Activated CD8-positive, alpha-beta memory T cell treated with anti-CD3 and anti-CD28 coated beads, Interleukin-2, amount 50 U/mL, for 24 hours (primary cell): ENCODE measurements around the gene PITPNC1.
"Not testable (repeated sequence)": the region's sequence is repeated elsewhere in the genome, so short reads cannot be mapped to it uniquely, and the experiment has no call there.

Experiments
- DNase-seq: peaks from one replicate; pipeline ENCODE4 v3.0.0-alpha.2; 2020; ENCODE audit errors: extremely low read depth

Gene PITPNC1

DNA sequence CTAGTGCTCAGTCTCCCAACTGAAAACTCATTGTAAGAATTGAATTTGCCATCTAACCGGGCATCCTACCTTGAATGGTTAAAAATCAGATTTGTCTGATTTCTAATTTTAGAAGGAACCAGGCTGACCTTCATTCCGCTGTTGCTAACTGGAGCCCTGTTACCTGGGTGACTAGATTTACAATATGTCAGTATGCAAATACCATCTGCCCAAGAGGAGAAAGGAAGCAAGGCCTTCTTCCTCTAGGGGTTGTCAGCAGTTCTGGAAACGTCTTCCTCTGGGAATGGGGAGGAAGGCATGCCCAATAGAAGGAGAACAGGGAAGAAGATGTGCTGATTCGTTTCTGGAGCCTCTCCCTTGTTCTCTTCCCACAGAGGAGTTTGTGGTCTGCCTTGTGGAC is 137.9 kb downstream of the PITPNC1 start:
- no peak for DNase-seq

DNA sequence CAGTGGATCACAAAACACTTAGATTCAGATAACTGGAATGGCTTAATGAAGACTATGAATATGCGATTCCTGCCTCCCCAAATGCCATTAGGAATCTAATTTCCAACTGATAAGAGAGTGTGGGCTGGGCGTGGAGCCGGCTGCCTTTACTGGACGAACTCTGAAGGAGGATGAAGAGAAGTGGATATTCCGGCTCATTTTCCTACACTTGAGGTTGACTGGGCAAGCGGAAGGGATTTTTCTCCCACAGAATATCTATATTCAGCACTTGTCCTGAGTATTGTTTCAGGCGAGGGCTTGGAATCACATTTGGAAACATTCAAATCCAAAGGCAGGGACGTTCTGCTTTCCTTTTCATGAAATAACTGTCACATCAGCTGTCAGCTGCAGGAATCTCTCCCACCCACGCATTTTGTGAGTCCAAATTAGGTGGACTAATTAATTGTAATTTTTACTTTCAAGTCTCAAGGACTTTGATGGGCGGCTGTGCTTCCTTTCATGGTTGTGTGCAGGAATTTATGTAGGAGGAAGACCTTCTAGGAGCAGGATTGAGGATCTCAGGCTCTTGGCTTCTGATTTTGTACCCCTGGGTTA is 138.5 kb downstream of the PITPNC1 start:
- DNase-seq = no peak

DNA sequence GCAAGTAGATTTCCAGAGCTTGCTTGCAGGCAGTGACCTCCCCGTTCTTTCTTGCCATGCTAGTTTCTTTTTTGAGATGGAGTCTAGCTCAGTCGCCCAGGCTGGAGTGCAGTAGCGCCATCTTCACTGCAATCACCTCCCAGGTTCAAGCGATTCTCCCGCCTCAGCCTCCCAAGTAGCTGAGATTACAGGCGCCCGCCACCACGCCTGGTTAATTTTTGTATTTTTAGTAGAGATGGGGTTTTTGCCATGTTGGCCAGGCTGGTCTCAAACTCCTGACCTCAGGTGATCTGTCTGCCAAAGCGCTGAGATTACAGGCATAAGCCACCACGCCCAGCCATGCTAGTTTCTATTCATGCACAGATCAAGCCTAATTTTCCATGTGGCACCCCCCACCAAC is 139.5 kb downstream of the PITPNC1 start:
- DNase-seq = not testable (repeated sequence)

DNA sequence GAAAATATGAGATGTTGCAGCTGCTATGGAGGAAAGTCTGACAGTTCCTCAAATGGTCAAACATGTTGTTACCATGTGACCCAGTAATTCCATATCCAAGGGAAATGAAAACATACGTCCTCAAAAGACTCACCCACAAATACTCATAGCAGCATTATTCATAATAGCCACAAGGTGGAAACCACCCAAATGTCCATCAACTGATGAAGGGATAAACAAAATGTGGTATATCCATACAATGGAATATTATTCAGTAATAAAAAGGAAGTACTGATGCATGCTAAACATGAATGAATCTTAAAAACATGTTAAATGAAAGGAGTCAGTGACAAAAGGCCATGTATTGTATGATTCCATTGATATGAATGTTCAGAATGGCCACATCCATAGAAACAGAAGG is 140.2 kb downstream of the PITPNC1 start:
- DNase-seq = no peak

DNA sequence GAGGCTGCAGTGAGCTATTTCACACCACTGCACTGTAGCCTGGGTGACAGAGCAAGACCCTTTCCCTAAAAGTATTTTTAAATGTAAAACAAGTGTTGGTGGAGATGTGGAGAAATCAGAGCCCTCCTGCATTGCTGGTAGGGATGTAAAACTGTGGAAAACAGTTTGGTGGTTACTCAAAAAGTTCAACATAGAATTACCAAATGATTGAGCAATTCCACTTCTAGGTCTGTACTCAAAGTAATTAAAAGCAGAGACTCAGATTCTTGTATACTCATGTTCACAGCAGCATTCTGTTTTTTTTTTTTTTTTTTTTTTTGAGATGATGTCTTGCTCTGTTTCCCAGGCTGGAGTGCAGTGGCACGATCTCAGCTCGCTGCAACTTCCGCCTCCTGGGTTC is 141.8 kb downstream of the PITPNC1 start:
- DNase-seq = no peak

DNA sequence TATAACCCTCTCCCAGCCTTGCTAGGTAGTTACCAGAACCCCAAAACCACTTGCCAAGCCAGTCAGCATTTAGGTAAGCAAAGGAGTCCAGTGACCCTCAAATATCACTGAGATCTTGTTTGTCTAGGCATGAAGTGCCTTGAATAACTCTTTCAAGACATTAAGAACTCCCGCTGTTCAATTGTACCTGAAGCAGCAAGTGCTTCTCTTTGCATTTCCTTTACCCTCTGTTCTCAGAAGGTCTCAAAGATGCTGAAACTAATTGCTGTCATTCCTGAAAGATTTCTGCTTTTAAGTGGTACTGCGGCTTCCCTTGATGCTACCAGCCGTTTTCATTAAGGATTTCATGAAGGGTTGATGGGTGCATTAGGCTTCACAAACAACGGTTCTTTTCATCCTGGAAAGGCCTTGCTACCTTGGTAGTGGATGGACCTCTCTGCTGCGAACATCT is 142.7 kb downstream of the PITPNC1 start:
- no peak for DNase-seq

DNA sequence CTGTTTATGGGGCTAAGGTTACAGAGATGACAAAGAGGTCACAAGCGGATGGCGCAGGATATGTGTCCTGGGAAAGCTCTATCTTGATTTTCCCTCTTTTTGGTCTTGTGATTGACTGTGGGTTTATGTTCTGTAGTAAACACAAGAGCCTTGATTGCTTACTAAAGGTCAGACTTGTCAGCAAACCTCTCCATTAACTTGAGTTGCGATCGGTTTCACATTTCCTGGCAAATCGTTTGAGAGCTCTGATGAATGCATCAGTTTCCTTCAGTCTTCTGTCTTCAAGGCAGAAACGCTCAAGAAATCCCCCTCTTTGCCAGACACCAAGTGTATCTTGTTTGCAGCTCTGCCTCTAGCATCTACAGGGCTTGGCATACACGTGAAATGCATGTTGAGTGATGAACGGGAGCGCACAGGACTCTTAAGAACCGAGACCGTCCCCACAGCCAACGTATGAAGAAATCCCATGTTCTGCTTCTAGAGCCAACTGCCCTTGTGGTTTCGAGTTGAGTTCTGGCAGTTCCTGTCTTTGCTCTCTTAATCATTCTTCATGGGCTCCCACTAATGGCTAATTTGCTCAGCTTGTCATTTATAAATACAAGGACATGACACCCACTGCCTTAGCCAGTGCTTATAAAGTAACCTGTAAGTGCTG is 143.3 kb downstream of the PITPNC1 start:
- no peak for DNase-seq

DNA sequence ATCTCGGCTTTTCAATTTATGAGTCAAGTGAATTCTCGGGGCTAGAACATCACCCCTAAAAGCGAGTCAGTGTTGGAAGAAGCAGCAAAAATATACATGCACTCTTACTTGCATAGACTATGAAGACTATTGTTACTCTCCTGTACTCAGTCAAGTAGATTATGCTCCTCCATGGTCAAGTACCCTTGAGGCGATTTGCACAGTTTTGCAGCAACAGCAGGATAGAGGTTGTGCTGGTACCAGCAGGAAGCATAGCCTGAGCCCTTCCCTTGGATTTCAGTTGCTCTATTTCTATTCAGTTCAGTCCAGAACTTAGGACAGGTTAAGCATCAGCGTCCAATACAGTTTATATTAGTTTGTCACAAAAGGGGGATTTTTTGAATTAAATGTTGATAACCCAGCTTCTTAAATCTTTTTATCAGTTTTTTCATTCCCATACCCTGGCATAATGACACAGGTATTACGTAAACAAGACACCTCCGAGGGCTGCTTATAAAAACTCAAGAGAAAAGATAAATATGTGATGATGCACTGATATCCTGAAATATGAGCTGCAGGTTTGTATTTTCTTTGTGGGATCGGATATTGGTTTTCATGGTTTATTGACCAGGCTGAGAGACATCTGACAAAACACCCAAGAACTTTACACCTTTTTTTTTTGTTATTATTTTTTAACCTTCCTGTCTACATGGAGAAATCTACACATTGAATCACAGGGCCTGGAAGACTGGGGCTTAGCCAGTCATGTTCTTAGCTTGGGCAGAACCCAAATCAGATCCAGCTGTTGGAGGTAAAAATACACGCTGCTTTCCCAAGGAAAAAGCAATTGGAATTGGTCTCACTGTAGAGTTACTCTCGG is 144.1 kb downstream of the PITPNC1 start:
- no peak for DNase-seq

DNA sequence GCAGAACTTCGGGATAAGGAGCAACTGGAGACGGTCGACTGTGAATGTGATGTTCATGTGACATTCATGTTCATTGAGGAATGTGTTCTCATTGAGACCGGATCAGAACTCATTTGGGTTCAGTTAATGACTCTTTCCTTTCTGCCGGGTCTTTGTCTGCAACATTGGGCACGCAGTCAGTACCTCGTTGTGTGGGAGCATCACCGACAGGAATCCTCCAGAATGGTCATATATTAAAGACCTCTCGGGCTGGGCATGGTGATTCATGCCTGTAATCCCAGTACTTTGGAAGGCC is 144.6 kb downstream of the PITPNC1 start:
- no peak for DNase-seq

DNA sequence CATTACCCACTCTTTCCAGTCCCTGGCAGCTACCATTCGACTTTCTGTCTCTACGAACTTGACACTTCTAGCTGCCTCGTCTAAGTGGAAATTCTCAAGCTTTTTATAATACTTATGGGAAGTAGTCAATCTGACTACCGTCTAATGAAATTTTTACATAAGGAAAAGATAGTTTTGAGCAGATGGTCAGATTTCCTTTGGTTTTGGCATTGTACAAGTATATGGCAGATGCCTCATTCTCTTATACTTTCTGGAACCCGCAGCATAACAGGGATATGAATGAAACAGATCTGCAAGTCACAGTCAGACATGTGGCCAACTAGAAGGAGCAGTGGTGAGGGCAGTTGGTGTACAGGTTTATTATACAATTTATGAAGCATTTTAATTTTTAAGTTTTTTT is 146.0 kb downstream of the PITPNC1 start:
- no peak for DNase-seq

DNA sequence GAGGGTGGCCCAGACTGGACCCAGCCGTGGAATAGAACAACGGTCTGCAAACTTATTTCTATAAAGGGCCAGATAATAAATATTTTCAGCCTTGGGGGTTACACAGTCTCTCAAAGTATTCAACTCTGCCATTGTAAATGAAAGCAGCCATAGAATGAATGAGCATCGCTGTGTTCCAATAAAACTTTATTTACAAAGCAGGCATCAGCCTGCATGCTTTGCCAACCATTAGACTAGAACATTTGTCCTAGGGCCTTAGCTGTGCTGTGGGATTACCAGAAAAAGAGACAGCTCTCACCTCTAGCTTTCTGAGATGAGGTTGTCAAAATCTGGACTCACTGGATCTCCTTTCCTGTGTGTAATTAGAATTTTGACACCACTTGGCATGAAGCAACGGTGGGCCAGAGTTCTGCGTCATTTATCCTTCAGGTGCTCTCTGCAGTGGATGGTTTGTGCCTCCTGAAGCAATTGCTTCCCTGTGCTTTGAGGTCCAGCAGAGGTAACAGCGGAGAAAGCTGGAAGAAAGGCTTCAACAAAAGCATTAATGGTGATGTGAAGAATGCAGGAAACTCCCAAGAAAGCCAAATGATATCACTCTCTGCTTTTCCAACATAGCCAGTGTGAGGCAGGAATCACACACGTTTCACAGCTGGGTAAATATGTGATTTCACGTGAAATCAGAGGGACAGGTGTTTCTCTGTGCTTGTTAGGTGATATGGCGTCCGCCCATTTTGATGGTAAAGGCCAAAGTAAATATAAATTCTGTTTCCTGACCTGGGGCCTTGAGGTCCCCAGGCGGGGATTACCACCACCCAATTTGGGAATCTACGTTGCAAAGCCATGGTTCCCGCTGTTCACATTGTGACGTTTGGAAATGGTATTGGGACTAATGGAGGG is 148.4 kb downstream of the PITPNC1 start:
- no peak for DNase-seq

DNA sequence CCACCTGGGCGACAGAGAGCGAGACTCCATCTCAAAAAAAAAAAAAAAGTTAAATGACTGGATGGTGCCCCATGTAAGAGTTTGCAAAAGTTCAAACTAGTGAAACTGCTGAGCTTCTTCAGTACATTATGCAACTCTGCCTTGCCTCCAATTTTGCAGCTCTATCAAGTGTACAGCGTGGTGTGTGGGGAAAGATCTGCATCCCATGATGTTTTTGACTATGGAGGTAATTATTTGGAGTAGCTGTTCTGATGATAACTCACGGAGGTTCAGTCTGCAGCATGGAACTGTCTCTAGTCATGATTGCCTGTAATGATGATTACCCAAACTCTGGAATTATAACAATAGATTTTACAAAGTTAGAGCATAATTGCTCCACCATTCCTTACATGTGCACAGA is 149.6 kb downstream of the PITPNC1 start:
- no peak for DNase-seq

DNA sequence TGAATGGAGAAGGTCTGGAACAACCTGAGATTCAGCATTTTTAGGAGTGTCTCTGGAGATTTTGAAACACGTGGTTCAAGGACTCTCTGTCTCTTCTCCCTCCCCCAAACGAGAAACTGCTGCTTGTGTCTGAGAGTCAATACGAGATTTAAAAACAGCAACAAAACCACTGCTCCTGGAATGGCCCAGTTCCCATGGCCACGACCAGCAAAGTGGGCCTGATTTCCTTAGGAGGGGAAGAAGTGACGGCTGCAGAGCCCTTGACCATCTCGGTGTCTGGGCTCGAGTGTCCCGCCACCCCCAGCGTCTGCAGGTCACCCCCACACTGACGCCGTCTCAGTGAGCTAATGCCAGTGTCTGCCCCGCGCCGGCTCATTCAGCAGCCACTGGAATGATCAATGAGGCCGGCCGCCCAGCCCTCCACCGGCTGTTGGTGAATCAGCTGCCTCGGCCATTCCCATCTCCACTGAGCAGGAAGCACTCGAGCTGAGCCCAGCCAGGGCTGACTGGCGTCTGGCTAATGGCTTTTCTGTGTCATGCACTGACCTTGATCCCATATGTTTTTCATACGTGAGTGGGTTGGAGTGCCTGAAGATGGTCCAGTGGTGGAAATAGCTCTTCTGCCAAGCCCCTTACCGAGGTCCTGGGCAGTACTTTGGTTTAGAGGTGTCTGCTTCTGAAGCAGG is 151.8 kb downstream of the PITPNC1 start:
- DNase-seq = no peak

DNA sequence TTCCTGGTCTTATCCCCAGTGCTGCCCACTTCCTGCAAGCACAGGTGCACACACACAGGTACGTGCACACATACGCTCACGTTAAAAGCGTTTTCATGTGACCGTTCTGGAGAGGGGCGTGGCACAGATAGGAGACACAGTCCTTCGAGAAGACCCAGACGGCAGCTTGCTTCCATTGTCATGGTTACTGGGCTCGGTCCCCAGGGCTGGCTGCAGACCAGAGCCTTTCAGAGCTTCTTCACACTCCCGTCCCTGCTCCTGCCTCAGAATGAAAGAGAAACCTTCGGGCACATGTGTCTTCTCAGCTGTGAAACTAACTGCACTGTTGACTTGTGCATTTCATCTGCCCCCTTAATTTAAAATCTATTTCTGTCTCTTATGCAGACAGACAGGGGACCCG is 154.2 kb downstream of the PITPNC1 start:
- no peak for DNase-seq

DNA sequence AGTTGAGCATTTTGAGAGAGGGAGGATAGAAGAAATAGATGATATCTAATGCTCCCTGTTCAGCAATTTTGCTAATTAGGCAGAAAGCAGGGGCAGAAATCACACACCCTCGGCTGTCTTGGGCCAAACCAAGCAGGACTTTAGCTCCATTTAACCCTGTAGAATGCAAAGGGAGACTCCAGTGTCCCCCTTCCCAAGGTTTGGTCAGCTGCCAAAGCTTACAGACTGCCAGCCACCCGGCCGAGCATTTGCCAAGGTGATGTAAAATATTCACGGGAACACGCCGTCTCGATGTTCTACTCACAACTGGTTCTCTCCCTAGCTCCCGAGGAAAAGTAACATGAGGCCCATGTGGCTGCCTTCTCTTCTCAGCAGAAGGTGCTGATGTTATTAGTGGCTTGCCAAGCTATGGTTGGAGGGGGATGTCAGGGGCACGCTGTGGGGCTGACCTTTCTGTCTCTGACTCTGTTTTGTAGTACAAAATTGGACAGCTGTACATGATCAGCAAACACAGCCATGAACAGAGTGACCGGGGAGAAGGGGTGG is 155.3 kb downstream of the PITPNC1 start:
- no peak for DNase-seq

DNA sequence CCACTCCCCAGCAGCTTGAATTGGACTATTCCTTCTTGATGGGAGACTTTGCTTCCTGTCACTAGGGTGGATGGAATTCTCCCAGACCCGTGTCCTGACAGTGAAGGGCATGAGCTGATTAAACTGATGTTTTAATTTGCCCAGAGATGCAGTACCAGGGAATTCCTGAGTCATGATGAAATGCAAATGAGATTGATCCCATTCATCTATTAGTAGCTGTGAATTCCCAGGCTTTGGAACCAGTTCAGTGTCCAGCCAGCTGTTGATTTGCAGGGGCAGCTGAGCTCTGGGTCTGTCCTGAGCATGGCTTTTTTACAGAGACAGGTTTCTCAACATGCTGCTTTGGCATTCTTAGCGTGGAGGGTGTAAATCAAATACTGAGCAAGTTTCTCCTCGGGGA is 157.9 kb downstream of the PITPNC1 start:
- DNase-seq = no peak

DNA sequence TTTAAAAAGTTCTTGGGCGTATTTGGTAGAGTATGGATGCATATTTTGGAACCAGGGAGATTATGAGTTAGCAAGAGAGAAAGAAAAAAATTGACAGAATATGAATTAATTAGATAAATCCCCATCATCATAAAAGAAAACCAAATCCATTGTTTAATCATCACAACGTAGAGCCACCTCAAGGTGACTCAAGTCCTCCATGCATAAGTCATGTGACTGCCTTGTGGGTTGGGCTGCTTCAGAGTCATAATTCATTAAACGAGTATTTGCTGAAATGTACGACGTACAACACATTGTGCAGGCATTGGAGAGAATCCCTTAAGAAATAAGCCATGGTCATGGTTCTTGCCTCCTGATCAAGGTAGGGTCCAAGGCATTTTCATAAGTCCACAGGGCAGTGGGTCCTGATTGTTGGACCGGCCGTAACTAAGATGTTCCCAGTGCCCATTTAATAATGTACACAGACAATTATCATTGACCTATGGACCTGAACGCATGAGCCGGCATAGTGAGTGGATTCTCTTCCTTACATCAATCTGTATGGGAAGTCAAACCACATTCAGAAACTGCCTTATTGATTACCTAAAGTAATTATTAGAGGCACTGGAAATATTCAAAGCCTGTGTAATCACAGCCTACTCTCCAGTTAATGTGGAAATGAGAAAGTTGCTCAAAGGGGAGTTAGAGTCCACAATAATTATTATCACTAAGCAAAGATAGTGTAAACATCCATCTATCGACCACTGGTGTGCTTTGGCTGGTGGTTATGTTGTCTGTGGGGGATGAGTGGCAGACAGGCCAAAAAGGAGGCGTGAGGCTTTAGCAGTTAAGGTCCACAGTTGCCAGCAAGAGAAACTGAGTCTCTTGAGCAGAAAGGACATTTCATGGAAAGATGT is 165.4 kb downstream of the PITPNC1 start:
- DNase-seq = no peak

DNA sequence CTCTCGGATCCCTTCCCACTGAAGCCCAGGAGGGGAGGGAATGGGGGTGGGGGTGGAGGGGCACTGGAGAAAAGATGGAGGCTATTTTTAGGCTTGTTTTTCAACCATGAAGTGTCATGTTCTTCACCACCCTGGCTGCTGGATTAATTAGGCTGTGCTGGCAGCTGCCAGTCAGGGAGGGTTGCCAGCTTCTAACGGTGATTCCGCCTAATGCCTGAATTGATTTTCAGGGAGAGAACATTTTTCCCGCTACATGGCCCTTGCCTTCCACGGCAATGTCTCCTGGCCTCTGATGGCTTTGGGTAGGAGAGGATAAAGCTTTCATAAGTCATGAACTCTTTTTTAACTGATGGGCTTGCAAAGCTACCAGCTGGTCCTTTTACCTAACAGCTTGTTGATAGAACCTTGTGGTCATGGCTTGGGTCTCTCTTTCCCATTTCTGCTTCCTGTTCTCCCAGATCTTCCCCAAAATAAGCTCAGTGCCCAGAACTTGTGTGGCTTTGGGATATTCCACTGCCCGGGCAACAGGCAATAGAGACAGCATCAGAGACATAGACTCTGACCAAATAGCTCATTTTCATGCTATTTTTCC is 167.4 kb downstream of the PITPNC1 start:
- DNase-seq = no peak

DNA sequence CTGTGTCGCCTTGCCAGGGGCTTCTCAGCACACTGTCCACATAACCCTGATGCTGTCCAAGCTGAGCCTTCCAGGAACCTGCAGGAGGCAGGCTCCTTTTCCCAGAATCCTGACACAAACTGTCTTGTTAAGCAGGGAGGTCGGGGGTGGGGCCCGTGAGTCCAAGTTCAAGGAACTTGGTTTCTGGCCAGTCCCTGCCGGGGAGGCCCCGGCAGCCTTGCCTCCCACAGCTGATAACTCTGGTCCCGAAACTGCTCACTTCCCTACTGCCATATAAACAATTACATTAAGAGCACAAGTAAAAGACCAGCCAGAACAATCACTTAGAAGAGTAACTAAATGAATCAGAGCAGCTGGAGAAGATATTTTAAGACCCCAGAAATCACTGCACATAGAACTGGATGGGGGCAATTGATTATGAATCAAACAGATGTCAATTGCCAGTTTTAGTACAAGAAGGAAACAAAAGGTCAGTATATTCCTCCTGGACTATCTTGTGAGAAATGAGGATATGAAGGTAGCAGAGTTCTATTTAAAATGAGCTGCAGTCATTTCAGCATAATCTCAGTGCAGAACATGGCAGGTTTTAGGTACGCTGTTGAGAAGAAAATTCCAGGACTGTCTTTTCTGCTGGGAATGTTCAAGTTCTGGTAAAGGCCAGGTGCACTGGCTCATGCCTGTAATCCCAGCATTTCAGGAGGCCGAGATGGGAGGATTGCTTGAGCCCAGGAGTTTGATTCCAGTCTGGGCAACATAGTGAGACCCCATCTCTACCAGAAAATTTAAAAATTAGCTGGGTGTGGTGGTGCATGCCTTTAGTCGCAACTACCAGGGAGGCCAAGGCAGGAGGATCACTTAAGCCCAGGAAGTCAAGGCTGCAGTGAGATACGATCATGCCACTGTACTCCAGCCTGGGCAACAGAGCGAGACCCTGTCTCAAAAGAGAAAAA is 169.8 kb downstream of the PITPNC1 start:
- DNase-seq = no peak
